LNCaP clone FGC (cell line): ENCODE results near the gene MEIS3.

Experiments
- DNase-seq: peaks from one replicate; pipeline ENCODE4 v3.0.0-alpha.2; 2011; ENCODE audit warnings: low read depth
- H3K4me3 ChIP-seq: 2 replicates; pipeline ENCODE4 v1.5.1; 2011; ENCODE audit warnings: mild to moderate bottlenecking, low read depth, low read length, control low read depth
- CTCF ChIP-seq: IDR thresholded peaks from 2 replicates; pipeline ENCODE4 v1.5.1; 2012; ENCODE audit warnings: mild to moderate bottlenecking; ENCODE audit not compliant: control insufficient read depth, insufficient read depth; ENCODE audit errors: extremely low read depth

MEIS3 gene

GRCh38 chr19:47445937-47446402 lies 26.6 kb upstream of the MEIS3 start:
- DNase-seq, result no peak
- TF ChIP-seq CTCF, result no peak
- H3K4me3 ChIP-seq, result no peak overlapping the region

- DNase-seq, result no peak
- H3K4me3 ChIP-seq, result no peak overlapping the region
- no peak for TF ChIP-seq CTCF
Measured at GRCh38 chr19:47445527-47445926, 26.2 kb upstream of the MEIS3 start.

- H3K4me3 ChIP-seq, result no peak overlapping the region
- no peak for DNase-seq
- TF ChIP-seq CTCF, result no peak
Measured at GRCh38 chr19:47444388-47444821, 25.1 kb upstream of the MEIS3 start.

- no peak for TF ChIP-seq CTCF
- DNase-seq, result no peak
- no peak overlapping the region for H3K4me3 ChIP-seq
Measured at GRCh38 chr19:47443331-47443730, 24.0 kb upstream of the MEIS3 start.

- DNase-seq, result no peak
- no peak overlapping the region for H3K4me3 ChIP-seq
Measured at GRCh38 chr19:47438793-47439220, 19.5 kb upstream of the MEIS3 start.

GRCh38 chr19:47437500-47437899 lies 18.2 kb upstream of the MEIS3 start:
- no peak overlapping the region for H3K4me3 ChIP-seq
- DNase-seq, result no peak
- no peak for TF ChIP-seq CTCF

More at GRCh38 chr19:47438793-47439220, 19.5 kb upstream of the MEIS3 start:
- no peak for TF ChIP-seq CTCF

GRCh38 chr19:47436712-47437401 lies 17.5 kb upstream of the MEIS3 start:
- TF ChIP-seq CTCF, result peak; percentile 82
- H3K4me3 ChIP-seq, result no peak overlapping the region
- no peak for DNase-seq
